GM19351 (cell line): ENCODE results near the gene PRELID1.
"Not testable (repeated sequence)": the region's sequence is repeated elsewhere in the genome, so short reads cannot be mapped to it uniquely, and the experiment has no call there.

Experiments used
- ATAC-seq: cut with Tn5 transposase; IDR thresholded peaks from one replicate; pipeline ENCODE4 v1.9.1; 2021; ENCODE audit warnings: mild to moderate bottlenecking, moderate library complexity; ENCODE audit not compliant: unreplicated experiment

Gene PRELID1, protein sequence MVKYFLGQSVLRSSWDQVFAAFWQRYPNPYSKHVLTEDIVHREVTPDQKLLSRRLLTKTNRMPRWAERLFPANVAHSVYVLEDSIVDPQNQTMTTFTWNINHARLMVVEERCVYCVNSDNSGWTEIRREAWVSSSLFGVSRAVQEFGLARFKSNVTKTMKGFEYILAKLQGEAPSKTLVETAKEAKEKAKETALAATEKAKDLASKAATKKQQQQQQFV

DNA sequence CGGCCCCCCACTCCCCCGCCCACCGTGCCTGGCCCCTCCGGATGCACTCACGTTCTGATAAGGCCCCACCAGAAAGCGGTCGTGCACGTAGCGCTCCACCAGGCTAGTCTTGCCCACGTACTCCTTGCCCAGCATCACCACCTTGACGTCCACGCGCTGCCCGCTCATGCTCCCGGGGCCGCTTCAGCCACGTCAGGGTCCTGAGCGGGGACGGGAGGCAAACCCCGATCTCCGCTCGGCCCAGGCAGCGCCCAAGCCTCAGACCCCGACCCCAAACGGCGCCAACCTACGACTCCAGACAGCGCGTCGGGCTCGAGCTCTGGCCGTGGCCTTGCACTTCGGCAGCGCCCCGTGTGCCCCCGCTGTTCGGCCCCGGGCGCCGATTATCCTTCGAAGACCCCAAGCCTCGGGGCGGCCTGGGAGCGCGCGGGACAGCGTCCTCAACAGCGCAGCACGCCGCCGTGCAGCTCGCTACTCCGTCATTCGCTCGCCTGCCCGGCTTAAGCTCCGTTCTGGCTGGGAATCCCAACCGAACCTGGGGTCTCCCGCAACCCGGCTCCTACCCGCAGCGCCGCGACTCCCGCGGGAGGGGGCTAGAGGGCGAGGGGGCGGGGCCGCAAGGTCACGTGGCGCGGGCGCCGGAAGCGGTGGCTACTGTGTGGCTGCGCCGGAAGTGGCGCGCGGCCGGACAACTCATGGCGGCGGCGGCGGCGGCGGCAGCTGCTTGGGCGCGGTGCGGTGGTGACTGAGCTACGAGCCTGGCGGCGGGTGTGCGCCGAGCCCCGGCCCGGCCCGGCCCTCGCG, at the start of gene PRELID1, which contains the start of gene RAB24:
Gene PRELID1 (plus strand): TSS at position 679 of the 804 bp plus-strand sequence. CDS start 187 bp downstream, outside the sequence.
Gene RAB24 (minus strand): TSS at position 599 of the 804 bp plus-strand sequence. CDS start 431 bp downstream, at position 168.
- ATAC-seq = peak; percentile 67

DNA sequence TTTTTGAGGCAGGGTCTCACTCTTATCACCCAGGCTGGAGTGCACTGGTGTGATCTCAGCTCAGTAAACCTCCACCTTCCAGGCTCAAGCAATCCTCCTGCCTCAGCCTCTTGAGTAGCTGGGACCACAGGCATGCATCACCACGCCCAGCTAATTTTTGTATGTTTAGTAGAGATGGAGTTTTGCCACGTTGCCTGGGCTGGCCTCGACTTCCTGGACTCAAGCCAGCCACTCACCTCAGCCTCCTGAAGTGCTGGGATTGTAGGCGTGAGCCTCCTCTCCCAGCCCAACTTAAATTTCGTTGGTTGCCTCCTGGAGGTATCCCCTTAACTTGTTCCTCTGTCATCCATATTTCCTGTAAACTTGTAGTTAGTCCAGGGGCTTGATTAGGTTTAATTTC, 47.3 kb upstream of the PRELID1 start:
- no peak for ATAC-seq

DNA sequence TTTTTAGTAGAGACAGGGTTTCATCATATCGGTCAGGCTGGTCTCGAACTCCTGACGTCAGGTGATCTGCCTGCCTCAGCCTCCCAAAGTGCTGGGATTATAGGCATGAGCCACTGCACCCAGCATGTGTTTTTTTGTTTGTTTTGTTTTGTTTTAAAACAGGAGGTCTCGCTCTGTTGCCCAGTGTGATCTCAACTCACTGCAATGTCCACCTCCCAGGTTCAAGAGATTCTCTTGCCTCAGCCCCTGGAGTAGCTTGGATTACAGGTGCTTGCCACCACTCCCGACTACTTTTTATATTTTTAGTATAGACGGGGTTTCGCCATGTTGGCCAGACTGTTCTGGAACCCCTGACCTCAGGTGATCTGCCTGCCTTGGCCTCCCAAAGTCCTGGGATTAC, 44.9 kb upstream of the PRELID1 start:
- not testable (repeated sequence) for ATAC-seq

DNA sequence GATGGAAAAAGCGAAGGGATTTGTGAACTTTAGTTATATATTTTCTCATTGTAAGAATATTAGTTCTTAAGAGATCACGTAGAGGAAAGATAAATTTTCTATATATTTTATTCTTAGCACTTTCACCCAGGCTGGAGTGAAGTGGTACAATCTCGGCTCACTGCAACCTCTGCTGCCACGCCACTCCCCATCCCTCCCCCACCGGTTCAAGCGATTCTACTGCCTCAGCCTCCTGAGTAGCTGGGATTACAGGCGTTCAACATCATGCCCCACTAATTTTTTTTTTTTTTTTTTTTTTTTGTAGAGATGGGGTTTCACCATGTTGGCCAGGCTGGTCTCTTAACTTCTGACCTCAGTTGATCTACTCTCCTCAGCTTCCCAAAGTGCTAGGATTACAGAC, 42.6 kb upstream of the PRELID1 start:
- no peak for ATAC-seq

DNA sequence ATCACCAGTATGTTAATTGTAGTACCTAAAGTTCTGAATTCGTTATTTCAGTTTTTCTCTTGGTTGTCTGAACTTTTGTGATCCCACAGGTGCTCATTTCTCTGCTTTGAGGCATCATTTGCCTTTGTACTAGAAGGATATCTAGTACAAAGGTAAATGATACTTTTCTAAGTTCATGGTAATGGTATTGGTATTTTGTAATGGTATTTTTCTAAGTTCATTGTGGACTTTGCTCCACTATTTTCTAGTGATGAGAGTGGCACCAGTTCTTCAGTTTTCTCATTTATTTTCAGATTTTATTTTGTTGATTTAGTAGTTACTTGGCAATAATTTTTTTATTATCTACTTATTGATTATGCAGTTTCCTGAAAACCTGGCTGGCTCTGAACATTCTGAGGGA, 42.1 kb upstream of the PRELID1 start:
- no peak for ATAC-seq

DNA sequence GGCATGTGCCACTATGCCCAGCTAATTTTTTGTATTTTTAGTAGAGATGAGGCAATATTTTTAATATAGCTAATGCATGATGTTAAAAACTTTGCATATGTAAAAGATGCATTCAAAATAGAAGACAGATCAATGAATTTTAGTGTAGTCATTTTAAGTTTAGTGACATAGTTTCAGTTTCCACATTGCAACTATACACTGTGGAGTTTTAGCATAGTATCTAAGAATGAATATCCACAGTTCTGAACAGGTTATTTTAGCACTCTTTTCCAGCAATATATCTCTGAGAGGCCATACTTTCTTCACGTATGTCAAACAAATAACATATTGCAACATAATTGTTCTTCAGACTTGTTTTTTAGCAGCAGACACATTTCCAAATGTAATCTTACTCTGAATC, 39.4 kb upstream of the PRELID1 start:
- ATAC-seq = no peak

DNA sequence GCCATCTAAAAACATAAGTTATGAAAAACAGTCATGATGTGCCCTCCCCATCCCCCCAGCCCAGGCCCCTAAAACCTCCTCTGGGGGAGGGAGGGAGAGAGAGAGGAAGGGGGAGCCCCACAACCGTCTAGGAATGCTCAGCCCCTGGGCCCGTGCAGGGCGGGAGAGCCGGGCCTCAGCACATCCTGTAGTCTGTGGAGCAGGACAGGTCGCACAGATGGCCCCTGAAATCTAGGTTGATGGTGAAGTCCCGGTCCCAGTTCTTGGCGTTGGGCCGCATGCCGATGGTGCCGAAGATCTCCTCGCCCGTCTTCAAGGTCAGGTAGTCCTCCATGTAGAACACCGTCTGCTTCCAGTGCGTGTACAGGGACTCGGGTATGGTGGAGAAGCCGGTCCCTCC, 38.2 kb upstream of the PRELID1 start:
- no peak for ATAC-seq

DNA sequence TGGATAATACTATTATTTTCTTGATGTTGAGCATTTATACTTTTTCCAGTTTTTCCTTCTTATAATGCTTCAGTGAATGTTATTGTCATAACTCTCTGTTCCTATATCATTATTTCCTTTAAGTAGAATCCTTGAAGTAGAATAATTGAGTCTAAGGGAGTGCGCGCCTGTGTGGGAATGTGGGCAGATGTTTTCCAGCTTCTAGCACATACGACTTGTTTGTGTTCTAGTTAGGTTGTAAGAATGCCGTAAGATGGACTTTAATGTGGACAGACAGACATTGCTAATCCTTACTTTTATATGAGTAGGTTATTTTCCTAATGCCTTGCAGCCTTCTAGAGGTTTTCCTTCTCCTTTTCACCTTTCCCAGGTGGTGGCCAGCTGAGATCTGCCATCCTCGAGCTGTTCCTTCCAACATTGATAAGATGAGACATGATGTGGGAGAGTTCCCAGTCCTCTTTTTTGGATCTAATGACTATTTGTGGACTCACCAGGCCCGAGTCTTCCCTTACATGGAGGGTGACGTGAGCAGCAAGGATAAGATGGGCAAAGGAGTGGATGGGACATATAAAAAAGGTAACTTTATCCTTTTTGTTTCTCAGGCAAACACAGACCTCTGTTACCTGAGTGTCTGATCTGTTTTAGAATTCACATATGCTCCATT, 34.2 kb upstream of the PRELID1 start:
- ATAC-seq = no peak

DNA sequence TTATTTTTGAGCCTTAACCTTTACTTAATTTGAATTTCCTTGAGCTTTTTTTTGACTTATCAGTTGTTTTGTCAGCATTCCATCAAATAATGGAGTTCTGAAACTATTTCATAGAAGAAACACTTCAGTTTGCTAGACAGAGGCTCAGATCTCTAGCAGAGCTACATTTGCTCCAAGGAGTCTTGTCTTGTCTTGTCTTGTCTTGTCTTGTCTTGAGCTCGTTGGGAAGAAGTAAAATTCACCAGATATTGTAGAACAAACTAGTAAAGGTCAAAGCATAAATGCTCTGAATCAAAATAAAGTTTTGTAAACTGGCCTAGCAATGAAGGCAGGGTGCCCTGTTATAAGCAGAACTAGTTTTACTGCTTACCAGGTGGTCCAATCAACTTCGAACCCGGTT, 33.6 kb upstream of the PRELID1 start:
- no peak for ATAC-seq

DNA sequence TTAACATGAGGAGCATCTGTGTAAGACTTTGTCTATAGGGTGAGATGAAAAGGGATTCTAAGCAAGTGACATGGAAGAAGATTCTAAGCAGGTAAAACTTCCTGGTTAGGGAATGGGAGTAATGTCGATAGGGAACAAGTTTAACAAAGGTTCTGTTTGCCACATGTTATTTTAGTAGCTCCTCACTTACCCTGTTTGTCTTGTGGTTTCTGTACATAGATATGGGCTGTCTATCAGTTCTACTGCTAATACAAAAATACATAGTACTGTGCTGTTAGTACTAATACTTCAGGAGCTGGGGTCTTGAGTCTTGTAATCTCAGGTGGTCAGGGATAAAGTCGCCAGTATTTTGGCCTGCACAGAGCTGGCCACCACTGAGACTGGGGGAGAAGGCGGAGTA, 32.9 kb upstream of the PRELID1 start:
- no peak for ATAC-seq

DNA sequence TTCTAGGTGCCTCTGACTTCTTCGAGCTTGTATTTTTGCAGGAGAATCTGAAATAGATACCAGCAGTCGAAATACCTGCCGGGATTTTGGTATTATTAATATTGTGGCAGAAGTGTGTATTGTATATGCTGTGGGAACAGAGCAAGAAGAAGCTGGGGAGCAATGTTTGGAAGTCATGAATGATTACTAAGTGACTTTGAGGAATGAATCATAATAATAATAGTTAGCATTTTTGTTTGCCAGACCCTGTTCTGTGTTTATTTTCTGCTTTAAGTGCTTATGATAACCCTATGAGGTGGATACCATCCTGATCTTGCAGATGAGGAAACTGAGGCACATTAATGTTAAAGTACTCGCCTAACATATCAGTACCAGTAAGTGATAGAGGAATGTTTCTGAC, 32.5 kb upstream of the PRELID1 start:
- ATAC-seq = no peak

DNA sequence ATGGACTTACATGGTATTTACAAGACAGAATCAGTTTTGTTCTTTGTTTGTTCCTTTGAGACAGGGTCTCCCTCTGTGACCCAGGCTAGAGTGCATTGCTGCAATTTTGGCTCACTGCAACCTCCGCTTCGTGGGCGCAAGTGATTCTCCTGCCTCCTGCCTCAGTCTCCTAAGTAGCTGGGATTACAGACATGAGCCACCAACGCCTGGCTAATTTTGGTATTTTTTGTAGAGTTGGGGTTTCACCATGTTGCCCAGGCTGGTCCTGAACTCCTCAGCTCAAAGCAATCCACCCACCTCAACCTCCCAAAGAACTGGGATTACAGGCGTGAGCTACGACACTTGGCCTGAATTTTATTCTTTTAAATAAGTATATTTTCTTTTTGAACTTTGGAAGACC, 27.7 kb upstream of the PRELID1 start:
- ATAC-seq = no peak

DNA sequence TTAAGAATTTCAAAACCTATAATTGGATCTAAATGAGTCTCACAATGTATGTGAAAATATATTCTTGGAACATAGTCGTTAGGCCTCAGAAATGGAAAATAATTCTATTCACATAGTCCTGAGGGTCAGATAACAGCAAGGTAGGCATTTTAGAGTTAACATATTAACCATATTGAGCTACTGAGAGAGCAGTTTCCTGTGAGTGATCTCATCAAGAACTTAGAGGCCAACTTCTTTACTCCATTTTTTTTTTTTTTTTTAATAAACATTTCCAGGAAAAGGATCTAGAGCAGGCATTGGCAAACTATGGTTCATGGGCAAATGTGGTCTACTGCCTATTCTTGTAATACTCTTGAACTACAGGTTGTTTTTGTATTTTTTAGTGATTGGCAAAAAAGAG, 26.7 kb upstream of the PRELID1 start:
- no peak for ATAC-seq

DNA sequence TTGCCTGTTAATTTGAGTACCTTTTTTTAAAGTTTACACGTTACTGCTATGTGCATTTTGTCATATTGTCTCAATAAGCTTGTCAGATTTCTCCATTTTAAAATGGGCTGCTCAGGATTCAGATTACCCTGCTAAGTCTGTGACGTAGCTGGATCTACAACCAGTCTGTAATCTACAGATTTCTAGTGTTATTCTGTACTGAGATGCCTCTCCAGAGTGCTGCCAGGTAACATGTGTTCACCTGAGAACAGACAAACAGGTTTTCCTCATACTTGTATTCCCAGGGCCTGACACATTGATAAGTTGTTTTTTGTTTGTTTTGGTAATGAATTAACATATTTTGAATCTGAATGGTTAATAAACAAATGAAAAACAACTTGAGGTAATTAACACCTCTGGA, 15.4 kb upstream of the PRELID1 start:
- ATAC-seq = no peak

DNA sequence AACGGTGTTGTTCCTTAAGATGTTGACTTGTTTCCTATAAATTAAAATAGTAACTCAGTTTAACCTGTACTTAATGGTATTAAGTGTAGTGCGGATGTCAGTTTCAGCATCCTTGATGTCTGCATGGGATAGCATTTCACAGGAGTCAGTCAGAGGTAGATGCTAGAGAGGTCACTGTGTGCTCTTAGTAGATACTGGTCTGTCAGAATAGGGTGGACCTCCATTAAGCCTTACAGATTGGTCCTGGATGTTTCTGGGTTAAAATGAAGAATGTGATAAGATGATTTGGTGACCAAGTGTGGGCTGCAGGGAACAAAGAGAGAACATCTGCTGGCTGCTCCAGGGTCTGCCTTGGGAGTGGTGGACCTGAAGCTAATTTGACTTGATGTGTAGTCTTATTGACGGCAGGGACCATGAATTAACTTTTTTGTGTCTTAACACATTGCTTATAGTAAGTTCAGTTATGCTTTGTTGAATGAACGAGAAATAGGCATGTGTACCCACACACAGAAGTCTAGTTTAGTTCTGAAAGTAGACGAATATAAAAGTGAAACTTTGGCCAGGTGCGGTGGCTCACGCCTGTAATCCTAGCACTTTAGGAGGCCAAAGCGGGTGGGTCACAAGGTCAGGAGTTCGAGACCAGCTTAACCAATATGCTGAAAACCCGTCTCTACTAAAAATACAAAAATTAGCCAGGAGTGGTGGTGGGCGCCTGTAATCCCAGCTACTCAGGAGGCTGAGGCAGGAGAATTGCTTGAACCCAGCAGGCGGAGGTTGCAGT, 12.6 kb upstream of the PRELID1 start:
- ATAC-seq = no peak

DNA sequence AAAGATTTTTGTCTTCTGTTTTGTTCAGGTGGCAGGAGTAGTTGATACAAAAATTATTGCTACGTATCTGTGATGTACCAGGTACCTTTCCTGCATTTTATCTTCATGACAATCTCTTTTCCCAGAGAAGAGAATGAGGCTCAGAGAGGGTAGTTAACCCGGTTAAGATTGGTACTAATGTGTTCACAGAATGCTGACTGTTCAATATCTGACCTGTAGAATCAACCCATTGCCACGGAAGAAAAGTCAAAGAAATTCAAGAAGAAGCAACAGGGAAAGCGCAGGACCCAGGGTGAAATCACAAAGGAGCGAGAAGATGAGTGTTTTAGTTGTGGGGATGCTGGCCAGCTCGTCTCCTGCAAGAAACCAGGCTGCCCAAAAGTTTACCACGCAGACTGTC, 11.9 kb upstream of the PRELID1 start:
- no peak for ATAC-seq

DNA sequence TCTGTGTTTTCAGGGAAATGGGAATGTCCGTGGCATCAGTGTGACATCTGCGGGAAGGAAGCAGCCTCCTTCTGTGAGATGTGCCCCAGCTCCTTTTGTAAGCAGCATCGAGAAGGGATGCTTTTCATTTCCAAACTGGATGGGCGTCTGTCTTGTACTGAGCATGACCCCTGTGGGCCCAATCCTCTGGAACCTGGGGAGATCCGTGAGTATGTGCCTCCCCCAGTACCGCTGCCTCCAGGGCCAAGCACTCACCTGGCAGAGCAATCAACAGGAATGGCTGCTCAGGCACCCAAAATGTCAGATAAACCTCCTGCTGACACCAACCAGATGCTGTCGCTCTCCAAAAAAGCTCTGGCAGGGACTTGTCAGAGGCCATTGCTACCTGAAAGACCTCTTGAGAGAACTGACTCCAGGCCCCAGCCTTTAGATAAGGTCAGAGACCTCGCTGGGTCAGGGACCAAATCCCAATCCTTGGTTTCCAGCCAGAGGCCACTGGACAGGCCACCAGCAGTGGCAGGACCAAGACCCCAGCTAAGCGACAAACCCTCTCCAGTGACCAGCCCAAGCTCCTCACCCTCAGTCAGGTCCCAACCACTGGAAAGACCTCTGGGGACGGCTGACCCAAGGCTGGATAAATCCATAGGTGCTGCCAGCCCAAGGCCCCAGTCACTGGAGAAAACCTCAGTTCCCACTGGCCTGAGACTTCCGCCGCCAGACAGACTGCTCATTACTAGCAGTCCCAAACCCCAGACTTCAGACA, 9.6 kb upstream of the PRELID1 start:
- ATAC-seq = no peak

DNA sequence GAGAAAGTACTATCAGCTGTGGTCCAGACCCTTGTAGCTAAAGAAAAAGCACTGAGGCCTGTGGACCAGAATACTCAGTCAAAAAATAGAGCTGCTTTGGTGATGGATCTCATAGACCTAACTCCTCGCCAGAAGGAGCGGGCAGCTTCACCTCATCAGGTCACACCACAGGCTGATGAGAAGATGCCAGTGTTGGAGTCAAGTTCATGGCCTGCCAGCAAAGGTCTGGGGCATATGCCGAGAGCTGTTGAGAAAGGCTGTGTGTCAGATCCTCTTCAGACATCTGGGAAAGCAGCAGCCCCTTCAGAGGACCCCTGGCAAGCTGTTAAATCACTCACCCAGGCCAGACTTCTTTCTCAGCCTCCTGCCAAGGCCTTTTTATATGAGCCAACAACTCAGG, 9.0 kb upstream of the PRELID1 start:
- ATAC-seq = no peak

DNA sequence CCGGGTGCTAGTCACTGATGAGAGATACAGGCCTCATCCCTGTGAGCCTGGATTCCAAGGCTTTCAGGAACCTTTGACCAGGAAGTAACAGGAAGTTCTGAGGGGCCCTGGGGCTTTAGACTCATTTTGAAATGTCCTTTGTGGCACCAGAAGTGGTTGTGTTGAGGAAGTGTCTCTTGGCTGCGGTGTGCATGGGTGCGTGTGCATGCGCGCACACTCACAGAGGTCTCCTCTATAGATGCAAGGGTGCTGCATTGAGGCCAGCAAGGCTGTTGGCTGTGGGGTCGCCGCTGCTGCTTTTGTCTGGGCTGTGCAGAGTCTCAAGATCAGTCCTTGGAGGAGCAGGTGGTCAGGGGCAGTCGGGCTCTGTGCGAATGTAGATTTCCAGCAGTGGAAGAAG, 7.7 kb upstream of the PRELID1 start:
- no peak for ATAC-seq

DNA sequence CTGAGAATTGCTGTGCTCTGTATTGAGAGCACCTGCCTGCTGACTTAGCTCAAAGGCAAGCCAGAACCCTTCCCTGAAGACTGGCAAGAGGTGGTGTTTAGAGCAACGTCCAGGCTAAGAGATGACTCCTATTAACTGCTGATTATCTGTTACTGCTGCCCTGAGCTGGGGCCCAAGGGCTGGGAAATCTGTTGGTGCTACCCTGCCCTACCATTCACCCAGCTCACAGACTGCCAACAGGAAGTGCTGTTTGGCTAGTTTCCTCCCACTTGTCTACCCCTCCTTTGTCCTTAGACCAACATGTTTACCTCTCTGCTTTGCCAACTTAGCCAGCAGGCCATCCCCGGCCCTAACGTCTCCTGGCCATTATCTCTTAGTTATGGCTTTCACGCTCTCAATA, 7.0 kb upstream of the PRELID1 start:
- no peak for ATAC-seq
